Aorta (tissue), 5 donors: ENCODE measurements around the gene VRK1. TPM values are rescaled to one million over a fixed set of nuclear protein-coding genes. Genes with fewer than 3 reads are reported as not detected.

ENCODE experiments used
- ATAC-seq: fragments of 200-7000 bp; cut with Tn5 transposase; one replicate; pipeline ENCODE4 v1.9.1; 2022; ENCODE audit warnings: moderate library complexity; ENCODE audit not compliant: low FRiP score
- DNase-seq, 2 donors: peaks; one replicate each; pipeline ENCODE4 v3.0.0-alpha.2; 2020
- H3K27ac ChIP-seq, 2 donors: one replicate each; pipeline ENCODE4 v1.5.1; 2013; ENCODE audit warnings: low read length in 2 of 2, mild to moderate bottlenecking in 2 of 2, moderate library complexity in 2 of 2, control low read depth in 1 of 2, inconsistent platforms in 1 of 2, low read depth in 1 of 2
- H3K27me3 ChIP-seq, 2 donors: one replicate each; pipeline ENCODE4 v1.6.1; 2013; ENCODE audit warnings: control low read depth in 1 of 2, low read length in 1 of 2, mild to moderate bottlenecking in 1 of 2, moderate library complexity in 1 of 2; ENCODE audit not compliant: insufficient read depth in 2 of 2, control insufficient read depth in 1 of 2
- H3K36me3 ChIP-seq, 2 donors: one replicate each; pipeline ENCODE4 v1.6.1; 2013; ENCODE audit warnings: control low read depth in 1 of 2, low read length in 1 of 2, mild to moderate bottlenecking in 1 of 2; ENCODE audit not compliant: insufficient read depth in 2 of 2, control insufficient read depth in 1 of 2
- H3K4me1 ChIP-seq, 2 donors: one replicate each; pipeline ENCODE4 v1.6.1; 2013; ENCODE audit warnings: low read length in 2 of 2, control low read depth in 1 of 2, mild to moderate bottlenecking in 1 of 2, moderate library complexity in 1 of 2; ENCODE audit not compliant: insufficient read depth in 2 of 2, control insufficient read depth in 1 of 2
- H3K4me3 ChIP-seq, 2 donors: one replicate each; pipeline ENCODE4 v1.5.1; 2013; ENCODE audit warnings: low read length in 2 of 2, control low read depth in 1 of 2, mild to moderate bottlenecking in 1 of 2
- H3K9me3 ChIP-seq: one replicate; pipeline ENCODE4 v1.6.1; 2013; ENCODE audit warnings: mild to moderate bottlenecking, low read length; ENCODE audit not compliant: control insufficient read depth
- WGBS, 2 donors: extraction: QIAGEN DNeasy Blood & Tissue Kit; methylation state at CpG; one replicate each; pipeline ENCODE4 v1.1.7; 2013; 5-methylcytosine and 5-hydroxymethylcytosine counted together
- intact Hi-C, 2 donors: fragments of 100-400 bp; cut with DNase I; formaldehyde crosslinking; loops; one replicate each; pipeline versions ENCODE4 v1.14.2 to v1.15.0; 2022
- polyA plus RNA-seq, 2 donors: library from polyadenylated mRNA; stranded (reverse); fragments of 200-250 nt; gene quantifications; one replicate each; pipeline ENCODE4 v1.2.3, GENCODE V29; 2013
- total RNA-seq, 2 donors: library from RNA; stranded (reverse); fragmentation: NEBNext Ultra II Directional; extraction: Animal tissue kit (Norgen Biotek cat#: 25700); gene quantifications; one replicate each; pipeline ENCODE4 v1.2.1, GENCODE V29; 2021
- donor health status: healthy with polysubstance abuse.
- donor health status: Bipolar disorder and iron deficiency.
- donor health status: DM: no; HTN: no; CAD: no.
- donor health status: DM: no; HTN: no; CAD: no.
- donor health status: DM: yes; HTN: yes; CAD: no.

The VRK1 gene
- total and polyA plus RNA-seq, 4 donors, result 5.8 to 9.4 (median 8.4) TPM

- no peaks in the 10 kb centered on the region for H3K27me3 ChIP-seq
- WGBS, 2 donors, result 56 to 69% methylated on average over 5 of the region's 5 CpGs
Observed at GRCh38 chr14:96889091-96889490, 91.9 kb downstream of the VRK1 start.

GRCh38 chr14:96893966-96894622 lies 96.9 kb downstream of the VRK1 start:
- no peak overlapping the region for H3K4me3 ChIP-seq
- no peaks in the 10 kb centered on the region for H3K9me3 ChIP-seq
- H3K27ac ChIP-seq, result no peak overlapping the region
- H3K27me3 ChIP-seq, result no peaks in the 10 kb centered on the region
- no peak for ATAC-seq
- 79 to 82% methylated on average over 12 of the region's 12 CpGs for WGBS, 2 donors
- H3K36me3 ChIP-seq, result no peaks in the 10 kb centered on the region
- no peak for DNase-seq
- intact Hi-C loops, result no loop called here
- H3K4me1 ChIP-seq, result no peaks in the 10 kb centered on the region

More at GRCh38 chr14:96889091-96889490, 91.9 kb downstream of the VRK1 start:
- H3K36me3 ChIP-seq, result no peaks in the 10 kb centered on the region
- H3K27ac ChIP-seq, result no peak overlapping the region
- no peaks in the 10 kb centered on the region for H3K9me3 ChIP-seq
- H3K4me3 ChIP-seq, result no peak overlapping the region
- no peak for ATAC-seq
- DNase-seq, result no peak
- intact Hi-C loops, result no loop called here
- no peaks in the 10 kb centered on the region for H3K4me1 ChIP-seq

- ATAC-seq (no peak), DNase-seq (no peak)
- H3K9me3 ChIP-seq, result no peaks in the 10 kb centered on the region
- H3K27me3 ChIP-seq, result no peaks in the 10 kb centered on the region
- 77 to 80% methylated on average over 8 of the region's 8 CpGs for WGBS, 2 donors
- H3K36me3 ChIP-seq, result no peaks in the 10 kb centered on the region
- H3K4me3 ChIP-seq, result no peak overlapping the region
- H3K4me1 ChIP-seq, result no peaks in the 10 kb centered on the region
- intact Hi-C loops, result no loop called here
- no peak overlapping the region for H3K27ac ChIP-seq
Observed at GRCh38 chr14:96894966-96895365, 97.8 kb downstream of the VRK1 start.

- WGBS, 2 donors, result 95% methylated on average over 5 of the region's 5 CpGs
- Histone ChIP-seq H3K4me3 (no peak overlapping the region), H3K27me3 (no peaks in the 10 kb centered on the region), H3K4me1 (no peaks in the 10 kb centered on the region), H3K27ac (no peak overlapping the region), H3K36me3 (no peaks in the 10 kb centered on the region), H3K9me3 (no peaks in the 10 kb centered on the region)
- DNase-seq, result no peak
- intact Hi-C loops, result no loop called here
- ATAC-seq, result no peak
Observed at GRCh38 chr14:96895658-96896271, 98.6 kb downstream of the VRK1 start.

GRCh38 chr14:96897184-96897583 lies 100.0 kb downstream of the VRK1 start:
- H3K36me3 ChIP-seq, result no peaks in the 10 kb centered on the region
- no peaks in the 10 kb centered on the region for H3K9me3 ChIP-seq
- no peak for ATAC-seq
- WGBS, 2 donors, result 86 to 89% methylated on average over 5 of the region's 5 CpGs
- no peak for DNase-seq
- no peaks in the 10 kb centered on the region for H3K4me1 ChIP-seq
- H3K4me3 ChIP-seq, result no peak overlapping the region
- H3K27me3 ChIP-seq, result no peaks in the 10 kb centered on the region
- intact Hi-C loops, result no loop called here
- H3K27ac ChIP-seq, result no peak overlapping the region

GRCh38 chr14:96901227-96901626 lies 104.0 kb downstream of the VRK1 start:
- no peak for ATAC-seq
- H3K36me3 ChIP-seq, result no peaks in the 10 kb centered on the region
- no peak overlapping the region for H3K27ac ChIP-seq
- H3K4me3 ChIP-seq, result no peak overlapping the region
- no peaks in the 10 kb centered on the region for H3K4me1 ChIP-seq
- DNase-seq, result no peak
- H3K27me3 ChIP-seq, result no peaks in the 10 kb centered on the region
- intact Hi-C loops, result no loop called here
- WGBS, 2 donors, result 89 to 90% methylated on average over 3 of the region's 3 CpGs
- peaks cover 2% of the 10 kb centered on the region for H3K9me3 ChIP-seq

- WGBS, 2 donors, result 74 to 84% methylated on average over 3 of the region's 3 CpGs
- no peak for DNase-seq
- no peak for ATAC-seq
- Histone ChIP-seq H3K36me3 (no peaks in the 10 kb centered on the region), H3K4me1 (no peaks in the 10 kb centered on the region), H3K9me3 (peaks cover 2% of the 10 kb centered on the region), H3K27me3 (no peaks in the 10 kb centered on the region), H3K27ac (no peak overlapping the region), H3K4me3 (no peak overlapping the region)
- intact Hi-C loops, result no loop called here
Observed at GRCh38 chr14:96902004-96902403, 104.8 kb downstream of the VRK1 start.

- WGBS, 2 donors, result 81 to 82% methylated on average over 8 of the region's 8 CpGs
- Histone ChIP-seq H3K36me3 (no peaks in the 10 kb centered on the region), H3K4me3 (no peak overlapping the region), H3K27ac (no peak overlapping the region), H3K27me3 (no peaks in the 10 kb centered on the region), H3K4me1 (no peaks in the 10 kb centered on the region), H3K9me3 (peaks cover 2% of the 10 kb centered on the region)
- ATAC-seq (no peak), DNase-seq (no peak)
- intact Hi-C loops, result no loop called here
Observed at GRCh38 chr14:96903444-96904023, 106.4 kb downstream of the VRK1 start.

GRCh38 chr14:96904201-96904600 lies 107.0 kb downstream of the VRK1 start:
- H3K9me3 ChIP-seq, result peaks cover 2% of the 10 kb centered on the region
- no peak overlapping the region for H3K4me3 ChIP-seq
- WGBS, 2 donors, result 42 to 50% methylated on average over 3 of the region's 3 CpGs
- intact Hi-C loops, result no loop called here
- no peaks in the 10 kb centered on the region for H3K27me3 ChIP-seq
- H3K36me3 ChIP-seq, result no peaks in the 10 kb centered on the region
- ATAC-seq, result no peak
- H3K4me1 ChIP-seq, result no peaks in the 10 kb centered on the region
- no peak for DNase-seq
- no peak overlapping the region for H3K27ac ChIP-seq
